WERI-Rb-1 (cell line): Measurements from ENCODE around the gene TSHZ3.

ENCODE experiments used
- DNase-seq: peaks from one replicate; pipeline ENCODE4 v3.0.0-alpha.2; 2020
- H3K27ac ChIP-seq: fragments of 250-450 bp; sonication (Bioruptor Pico); 2 replicates; pipeline ENCODE4 v1.5.1; 2020; ENCODE audit warnings: mild to moderate bottlenecking, moderate library complexity
- H3K27me3 ChIP-seq: fragments of 250-450 bp; sonication (Bioruptor Pico); 2 replicates; pipeline ENCODE4 v1.5.1; 2021; ENCODE audit warnings: mild to moderate bottlenecking, low read depth, moderate library complexity; ENCODE audit not compliant: insufficient read depth, severe bottlenecking
- H3K36me3 ChIP-seq: fragments of 250-450 bp; sonication (Bioruptor Pico); 2 replicates; pipeline ENCODE4 v1.5.1; 2020; ENCODE audit warnings: mild to moderate bottlenecking, moderate library complexity
- H3K4me3 ChIP-seq: 2 replicates; pipeline ENCODE4 v1.5.1; 2011; ENCODE audit warnings: low read depth, mild to moderate bottlenecking, control low read depth, low read length
- H3K9me3 ChIP-seq: fragments of 250-450 bp; sonication (Bioruptor Pico); 2 replicates; pipeline ENCODE4 v1.5.1; 2021; ENCODE audit warnings: mild to moderate bottlenecking, moderate library complexity; ENCODE audit not compliant: severe bottlenecking
- CTCF ChIP-seq: IDR thresholded peaks from 2 replicates; pipeline ENCODE4 v1.5.1; 2011; ENCODE audit warnings: low read depth, mild to moderate bottlenecking, control low read depth, inconsistent platforms, low read length

Gene TSHZ3

GRCh38 chr19:31283701-31284100 lies 65.5 kb downstream of the TSHZ3 start:
- no peaks in the 10 kb centered on the region for H3K27me3 ChIP-seq
- no peak for TF ChIP-seq CTCF
- H3K4me3 ChIP-seq: no peak overlapping the region
- no peaks in the 10 kb centered on the region for H3K36me3 ChIP-seq
- DNase-seq: no peak
- no peak overlapping the region for H3K27ac ChIP-seq
- H3K9me3 ChIP-seq: no peaks in the 10 kb centered on the region

DNA sequence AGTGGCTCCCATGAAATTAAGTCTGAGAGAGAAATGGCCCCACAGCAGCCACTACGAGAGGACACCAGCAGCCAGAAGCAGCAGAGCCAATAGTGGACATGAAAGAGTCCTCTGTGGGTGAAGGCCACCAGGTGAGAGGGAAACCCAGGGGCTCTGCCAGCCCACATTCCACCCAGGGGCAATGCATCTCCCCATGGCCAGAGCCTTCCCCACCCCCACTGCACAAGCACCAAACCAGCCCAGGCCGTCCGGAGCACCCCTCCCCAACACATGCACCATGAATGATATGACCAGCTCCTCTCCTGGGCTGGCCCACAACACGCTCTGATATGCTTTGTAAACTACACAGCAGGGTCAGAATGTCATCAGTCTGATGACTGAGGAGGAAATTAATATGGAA lies 66.9 kb downstream of the TSHZ3 start:
- DNase-seq: no peak
- H3K27me3 ChIP-seq: no peaks in the 10 kb centered on the region
- no peak overlapping the region for H3K4me3 ChIP-seq
- no peak for TF ChIP-seq CTCF
- no peaks in the 10 kb centered on the region for H3K9me3 ChIP-seq
- no peaks in the 10 kb centered on the region for H3K36me3 ChIP-seq
- H3K27ac ChIP-seq: no peak overlapping the region

GRCh38 chr19:31280287-31281006 lies 68.8 kb downstream of the TSHZ3 start:
- no peak for DNase-seq
- Histone ChIP-seq H3K36me3 (no peaks in the 10 kb centered on the region), H3K27me3 (no peaks in the 10 kb centered on the region), H3K4me3 (no peak overlapping the region), H3K9me3 (no peaks in the 10 kb centered on the region), H3K27ac (no peak overlapping the region)
- TF ChIP-seq CTCF: no peak

- Histone ChIP-seq H3K9me3 (no peaks in the 10 kb centered on the region), H3K36me3 (no peaks in the 10 kb centered on the region), H3K4me3 (no peak overlapping the region), H3K27ac (no peak overlapping the region), H3K27me3 (no peaks in the 10 kb centered on the region)
- DNase-seq: no peak
- no peak for TF ChIP-seq CTCF
Observed at GRCh38 chr19:31279436-31279765, 69.8 kb downstream of the TSHZ3 start.

- H3K4me3 ChIP-seq: no peak overlapping the region
- H3K9me3 ChIP-seq: no peaks in the 10 kb centered on the region
- no peaks in the 10 kb centered on the region for H3K27me3 ChIP-seq
- DNase-seq: no peak
- TF ChIP-seq CTCF: no peak
- H3K36me3 ChIP-seq: no peaks in the 10 kb centered on the region
- no peak overlapping the region for H3K27ac ChIP-seq
Observed at GRCh38 chr19:31278555-31279435, 70.4 kb downstream of the TSHZ3 start.

- Histone ChIP-seq H3K27ac (no peak overlapping the region), H3K27me3 (no peaks in the 10 kb centered on the region), H3K36me3 (no peaks in the 10 kb centered on the region), H3K9me3 (no peaks in the 10 kb centered on the region), H3K4me3 (no peak overlapping the region)
- DNase-seq: no peak
- TF ChIP-seq CTCF: no peak
Observed at GRCh38 chr19:31277516-31277915, 71.7 kb downstream of the TSHZ3 start.
